Astrocyte (in vitro differentiated cells and primary cell): ENCODE measurements around the gene LIPT2. TPM values are rescaled to one million over a fixed set of nuclear protein-coding genes. Genes with fewer than 3 reads are reported as not detected.

ENCODE experiments used
- DNase-seq: peaks from one replicate; pipeline ENCODE4 v3.0.0-alpha.2; 2010; ENCODE audit warnings: low read depth
- FAIRE-seq: peaks from 2 replicates; lab custom pipeline; 2011; peaks lifted over from hg19 to GRCh38; lab: Jason Lieb, UNC
- H2AFZ ChIP-seq: 2 replicates; pipeline ENCODE4 v1.6.0; 2012; ENCODE audit warnings: low read depth, low read length, inconsistent platforms
- H3K27ac ChIP-seq: 2 replicates; pipeline ENCODE4 v1.5.1; 2011; ENCODE audit warnings: low read depth, low read length, inconsistent platforms
- H3K27me3 ChIP-seq: 2 replicates; pipeline ENCODE4 v1.6.0; 2011; ENCODE audit warnings: low read length, inconsistent platforms; ENCODE audit not compliant: insufficient read depth
- H3K36me3 ChIP-seq: 2 replicates; pipeline ENCODE4 v1.5.1; 2011; ENCODE audit warnings: low read length, inconsistent platforms; ENCODE audit not compliant: insufficient read depth
- H3K4me1 ChIP-seq: 2 replicates; pipeline ENCODE4 v1.5.1; 2011; ENCODE audit warnings: low read length, inconsistent platforms; ENCODE audit not compliant: insufficient read depth
- H3K4me2 ChIP-seq: 2 replicates; pipeline ENCODE4 v1.6.0; 2012; ENCODE audit warnings: low read length, inconsistent platforms
- H3K4me3 ChIP-seq: 2 replicates; pipeline ENCODE4 v1.5.1; 2011; ENCODE audit warnings: low read depth, mild to moderate bottlenecking, low read length, inconsistent platforms; ENCODE audit not compliant: insufficient read depth
- H3K79me2 ChIP-seq: 2 replicates; pipeline ENCODE4 v1.6.0; 2012; ENCODE audit warnings: mild to moderate bottlenecking, low read length, inconsistent platforms; ENCODE audit not compliant: insufficient read depth
- H3K9ac ChIP-seq: 2 replicates; pipeline ENCODE4 v1.6.0; 2012; ENCODE audit warnings: mild to moderate bottlenecking, low read length, inconsistent platforms
- H3K9me3 ChIP-seq: 2 replicates; pipeline ENCODE4 v1.5.1; 2012; ENCODE audit warnings: low read depth, mild to moderate bottlenecking, low read length, inconsistent platforms; ENCODE audit not compliant: insufficient read depth
- H4K20me1 ChIP-seq: 2 replicates; pipeline ENCODE4 v1.6.0; 2012; ENCODE audit warnings: low read length, inconsistent platforms; ENCODE audit not compliant: insufficient read depth
- H3K27ac Mint-ChIP-seq: one replicate; pipeline ENCODE4 v1.8.0; 2021; ENCODE audit warnings: mild to moderate bottlenecking, mixed read lengths; ENCODE audit not compliant: unreplicated experiment
- H3K27me3 Mint-ChIP-seq: one replicate; pipeline ENCODE4 v1.8.0; 2021; ENCODE audit warnings: low read depth, mixed read lengths; ENCODE audit not compliant: unreplicated experiment
- H3K36me3 Mint-ChIP-seq: one replicate; pipeline ENCODE4 v1.8.0; 2021; ENCODE audit warnings: low read depth, mixed read lengths; ENCODE audit not compliant: unreplicated experiment
- H3K4me1 Mint-ChIP-seq: one replicate; pipeline ENCODE4 v1.8.0; 2021; ENCODE audit warnings: low read depth, mixed read lengths; ENCODE audit not compliant: unreplicated experiment
- H3K4me3 Mint-ChIP-seq: one replicate; pipeline ENCODE4 v1.8.0; 2021; ENCODE audit warnings: mild to moderate bottlenecking, moderate library complexity, mixed read lengths; ENCODE audit not compliant: unreplicated experiment
- H3K9me3 Mint-ChIP-seq: one replicate; pipeline ENCODE4 v1.8.0; 2021; ENCODE audit warnings: mild to moderate bottlenecking, mixed read lengths; ENCODE audit not compliant: unreplicated experiment
- EZH2 ChIP-seq: IDR thresholded peaks from 2 replicates; pipeline ENCODE4 v1.6.1; 2012; ENCODE audit warnings: mild to moderate bottlenecking, low read length, inconsistent platforms; ENCODE audit not compliant: insufficient read depth
- total RNA-seq: library from RNA; stranded (reverse); gene quantifications from 2 replicates; pipeline ENCODE4 v1.2.1, GENCODE V29; 2021
- TF ChIP-seq, protein P1 (sequence below): IDR thresholded peaks from 2 replicates; pipeline ENCODE4 v1.5.1; 2011; ENCODE audit warnings: low read depth, mild to moderate bottlenecking, inconsistent platforms, low read length, moderate library complexity; ENCODE audit not compliant: insufficient read depth

LIPT2 gene
- total RNA-seq, 1 donor from 2014 or later: 2.0 TPM

GRCh38 chr11:74457356-74457755, 36.2 kb downstream of the LIPT2 start:
- H3K27me3 Mint-ChIP-seq: peaks cover 12% of the 10 kb centered on the region
- H3K4me1 ChIP-seq: no peaks in the 10 kb centered on the region
- H3K4me2 ChIP-seq: no peak overlapping the region
- DNase-seq (no peak), FAIRE-seq (no peak)
- no peak overlapping the region for H3K27ac Mint-ChIP-seq
- no peaks in the 10 kb centered on the region for H3K36me3 ChIP-seq
- H3K36me3 Mint-ChIP-seq: peaks cover 1% of the 10 kb centered on the region
- H3K4me1 Mint-ChIP-seq: no peaks in the 10 kb centered on the region
- H4K20me1 ChIP-seq: no peaks in the 10 kb centered on the region
- TF ChIP-seq, protein P1, sequence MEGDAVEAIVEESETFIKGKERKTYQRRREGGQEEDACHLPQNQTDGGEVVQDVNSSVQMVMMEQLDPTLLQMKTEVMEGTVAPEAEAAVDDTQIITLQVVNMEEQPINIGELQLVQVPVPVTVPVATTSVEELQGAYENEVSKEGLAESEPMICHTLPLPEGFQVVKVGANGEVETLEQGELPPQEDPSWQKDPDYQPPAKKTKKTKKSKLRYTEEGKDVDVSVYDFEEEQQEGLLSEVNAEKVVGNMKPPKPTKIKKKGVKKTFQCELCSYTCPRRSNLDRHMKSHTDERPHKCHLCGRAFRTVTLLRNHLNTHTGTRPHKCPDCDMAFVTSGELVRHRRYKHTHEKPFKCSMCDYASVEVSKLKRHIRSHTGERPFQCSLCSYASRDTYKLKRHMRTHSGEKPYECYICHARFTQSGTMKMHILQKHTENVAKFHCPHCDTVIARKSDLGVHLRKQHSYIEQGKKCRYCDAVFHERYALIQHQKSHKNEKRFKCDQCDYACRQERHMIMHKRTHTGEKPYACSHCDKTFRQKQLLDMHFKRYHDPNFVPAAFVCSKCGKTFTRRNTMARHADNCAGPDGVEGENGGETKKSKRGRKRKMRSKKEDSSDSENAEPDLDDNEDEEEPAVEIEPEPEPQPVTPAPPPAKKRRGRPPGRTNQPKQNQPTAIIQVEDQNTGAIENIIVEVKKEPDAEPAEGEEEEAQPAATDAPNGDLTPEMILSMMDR: no peak
- no peak for TF ChIP-seq EZH2
- H3K27ac ChIP-seq: no peak overlapping the region
- no peaks in the 10 kb centered on the region for H3K27me3 ChIP-seq
- H3K4me3 Mint-ChIP-seq: no peak overlapping the region
- H3K9me3 ChIP-seq: no peaks in the 10 kb centered on the region
- H3K79me2 ChIP-seq: no peaks in the 10 kb centered on the region
- no peak overlapping the region for H3K9ac ChIP-seq
- no peak overlapping the region for H2AFZ ChIP-seq
- H3K9me3 Mint-ChIP-seq: peaks cover 3% of the 10 kb centered on the region
- H3K4me3 ChIP-seq: no peak overlapping the region

GRCh38 chr11:74453373-74453975, 40.0 kb downstream of the LIPT2 start:
- H3K36me3 ChIP-seq: no peaks in the 10 kb centered on the region
- H3K4me1 ChIP-seq: peaks cover 9% of the 10 kb centered on the region
- no peak overlapping the region for H3K27ac Mint-ChIP-seq
- H3K4me1 Mint-ChIP-seq: no peaks in the 10 kb centered on the region
- no peak overlapping the region for H3K9ac ChIP-seq
- FAIRE-seq (no peak), DNase-seq (peak; percentile 33)
- no peak overlapping the region for H3K4me3 ChIP-seq
- H3K27ac ChIP-seq: no peak overlapping the region
- no peaks in the 10 kb centered on the region for H3K79me2 ChIP-seq
- H3K36me3 Mint-ChIP-seq: peaks cover 1% of the 10 kb centered on the region
- no peak overlapping the region for H2AFZ ChIP-seq
- peaks cover 14% of the 10 kb centered on the region for H3K27me3 Mint-ChIP-seq
- H3K27me3 ChIP-seq: no peaks in the 10 kb centered on the region
- no peaks in the 10 kb centered on the region for H3K9me3 ChIP-seq
- H3K4me2 ChIP-seq: no peak overlapping the region
- no peak overlapping the region for H3K4me3 Mint-ChIP-seq
- H4K20me1 ChIP-seq: no peaks in the 10 kb centered on the region
- no peaks in the 10 kb centered on the region for H3K9me3 Mint-ChIP-seq
- TF ChIP-seq EZH2: no peak
- TF ChIP-seq, protein P1: peak; percentile 83

GRCh38 chr11:74452366-74452765, 41.2 kb downstream of the LIPT2 start:
- no peaks in the 10 kb centered on the region for H4K20me1 ChIP-seq
- no peak overlapping the region for H3K27ac ChIP-seq
- H3K4me2 ChIP-seq: no peak overlapping the region
- no peak overlapping the region for H3K4me3 ChIP-seq
- H3K4me1 ChIP-seq: peaks cover 9% of the 10 kb centered on the region
- peaks cover 15% of the 10 kb centered on the region for H3K27me3 Mint-ChIP-seq
- no peaks in the 10 kb centered on the region for H3K79me2 ChIP-seq
- DNase-seq (no peak), FAIRE-seq (no peak)
- H3K36me3 Mint-ChIP-seq: no peaks in the 10 kb centered on the region
- no peak overlapping the region for H3K27ac Mint-ChIP-seq
- no peak overlapping the region for H2AFZ ChIP-seq
- no peaks in the 10 kb centered on the region for H3K9me3 Mint-ChIP-seq
- no peaks in the 10 kb centered on the region for H3K27me3 ChIP-seq
- H3K9ac ChIP-seq: no peak overlapping the region
- H3K36me3 ChIP-seq: no peaks in the 10 kb centered on the region
- TF ChIP-seq, protein P1: no peak
- no peak for TF ChIP-seq EZH2
- no peak overlapping the region for H3K4me3 Mint-ChIP-seq
- no peaks in the 10 kb centered on the region for H3K4me1 Mint-ChIP-seq
- no peaks in the 10 kb centered on the region for H3K9me3 ChIP-seq
